ENCODE data around the gene CALD1.
A peak's percentile ranks its signal among the peaks of the same experiment; 100 is the strongest.

CALD1 gene

DNA sequence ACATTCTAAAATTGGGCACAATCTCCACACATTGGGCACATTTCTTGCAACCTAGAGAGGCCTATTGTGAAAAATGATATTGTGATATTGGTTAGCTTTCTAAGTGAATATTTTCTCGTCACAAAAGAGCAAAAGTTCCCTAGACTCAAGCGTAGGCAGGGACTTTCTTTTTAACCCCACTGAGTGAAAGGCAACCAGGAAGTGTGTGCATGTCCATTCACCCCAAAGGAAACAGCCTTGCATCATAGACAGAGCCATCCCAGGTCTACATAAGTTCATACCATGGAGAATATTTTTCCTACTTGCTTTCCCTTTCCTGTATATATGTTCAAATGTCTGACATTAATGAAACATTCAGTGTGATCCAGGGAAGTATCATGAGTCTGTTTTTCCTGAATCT lies 122.6 kb downstream of the CALD1 start:
- no peak for DNase-seq
- intact Hi-C loops (cut with DNase I) = no loop called here

DNA sequence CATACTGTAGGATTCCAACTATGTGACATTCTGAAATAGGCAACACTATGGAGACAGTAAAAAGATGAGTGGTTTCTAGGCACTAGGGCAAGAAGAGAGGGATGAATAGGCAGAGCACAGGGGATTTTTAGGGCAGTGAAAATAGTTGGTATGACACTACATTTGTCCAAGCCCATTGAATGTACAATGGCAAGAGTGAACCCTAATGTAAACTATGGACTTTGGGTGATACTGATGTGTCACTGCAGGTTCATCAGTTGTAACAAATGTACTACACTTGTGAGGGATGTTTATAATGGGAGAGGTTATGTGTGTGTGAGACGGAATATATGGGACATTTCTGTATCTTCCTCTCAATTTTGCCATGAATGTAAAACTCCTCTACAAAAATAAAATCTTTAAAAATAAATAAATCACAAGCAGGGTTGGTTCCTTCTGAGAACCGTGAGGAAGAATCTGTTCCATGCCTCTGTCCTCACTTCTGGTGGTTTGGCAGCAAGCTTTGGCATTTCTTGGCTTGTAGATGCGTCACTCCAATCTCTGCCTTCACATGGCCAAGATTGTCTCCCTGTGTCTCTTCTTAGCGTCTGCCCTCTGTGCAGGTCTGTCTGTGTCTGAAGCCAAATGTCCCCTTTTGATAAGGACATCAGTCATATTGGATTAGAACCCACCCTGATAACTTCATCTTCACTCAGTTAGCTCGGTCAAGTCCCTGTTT lies 123.8 kb downstream of the CALD1 start:
- intact Hi-C loops (cut with DNase I) = no loop called here
- no peak for DNase-seq

DNA sequence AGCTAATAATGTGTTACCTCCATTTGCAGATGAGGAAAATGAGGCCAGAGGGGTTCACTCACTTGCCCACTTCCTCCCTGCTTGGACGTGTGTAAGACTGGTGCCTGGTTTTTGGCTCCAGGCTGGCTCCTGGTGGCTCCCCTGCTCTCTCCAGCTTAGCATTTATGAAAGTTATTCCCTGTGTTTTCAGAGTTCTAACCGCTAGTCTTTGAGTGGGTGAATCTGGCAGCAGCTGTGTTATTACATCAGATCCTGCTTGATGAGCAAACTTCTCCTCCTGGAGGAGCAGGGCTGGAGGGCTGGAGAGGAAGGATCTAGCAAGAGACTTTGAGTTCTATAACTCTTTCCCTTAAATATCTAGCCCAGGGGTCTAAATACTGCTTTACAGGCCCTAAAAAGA lies 125.9 kb downstream of the CALD1 start:
- intact Hi-C loops (cut with DNase I) = no loop called here
- peak in 6 of 42 donors; percentile 14 to 63 (median 28) for DNase-seq

DNA sequence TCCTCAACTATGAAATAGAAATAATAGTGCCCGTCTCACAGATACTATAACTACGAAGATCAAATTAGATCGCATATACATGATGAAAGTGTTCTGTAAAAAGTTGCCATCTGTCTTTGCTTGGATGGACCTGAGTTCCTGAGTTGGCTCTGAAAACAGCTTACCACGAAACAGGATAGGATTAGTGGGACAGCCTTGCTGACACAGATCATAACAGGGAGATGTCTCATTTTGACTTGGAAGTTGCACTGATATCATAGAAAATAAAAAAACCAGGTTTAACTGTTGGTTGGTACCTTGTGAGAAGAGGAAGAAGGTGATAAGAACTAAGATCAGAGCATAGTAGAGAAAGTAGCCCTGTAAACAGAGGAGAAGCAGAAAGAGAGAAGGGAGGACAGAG lies 127.6 kb downstream of the CALD1 start:
- no peak for DNase-seq
- intact Hi-C loops (cut with DNase I) = no loop called here

DNA sequence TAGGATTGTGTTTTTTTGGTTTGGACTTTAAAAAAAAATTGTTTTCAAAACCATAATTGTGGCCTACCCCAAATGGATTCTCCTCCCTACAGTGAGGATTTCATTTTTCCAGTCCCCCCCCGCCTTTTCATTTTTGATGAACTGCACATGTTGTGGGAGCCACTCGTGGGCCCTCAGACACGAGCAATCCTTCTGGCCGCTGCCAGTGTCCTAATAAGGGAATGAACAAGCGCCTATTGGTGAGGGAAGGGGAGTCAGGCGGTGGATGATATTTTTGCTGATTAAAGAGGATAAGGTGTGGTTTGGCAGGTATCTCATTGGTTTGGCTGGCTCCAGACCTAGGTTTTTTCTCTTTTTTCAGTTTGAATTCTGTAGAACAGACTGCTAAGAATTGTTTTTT lies 128.2 kb downstream of the CALD1 start:
- no peak for DNase-seq
- intact Hi-C loops (cut with DNase I) = no loop called here

DNA sequence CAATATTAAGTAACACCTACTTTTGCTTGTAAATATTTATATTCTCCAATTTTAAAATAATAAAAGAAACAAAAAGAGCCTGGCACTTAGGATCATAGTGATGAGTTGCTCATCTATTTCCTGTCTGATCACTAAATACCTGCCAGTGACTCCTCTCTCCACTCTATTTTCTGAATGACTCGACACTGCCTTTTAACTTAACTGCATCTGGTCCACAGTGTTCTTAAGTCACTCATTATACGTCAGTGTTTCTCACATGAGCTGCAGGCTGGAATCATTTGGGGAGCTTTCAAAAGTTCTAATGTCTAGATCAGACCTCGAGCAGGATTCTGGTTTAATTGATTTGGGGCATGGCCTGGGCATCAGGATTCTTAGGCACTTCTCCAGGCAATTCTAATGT lies 128.9 kb downstream of the CALD1 start:
- no peak for DNase-seq
- intact Hi-C loops (cut with DNase I) = no loop called here

DNA sequence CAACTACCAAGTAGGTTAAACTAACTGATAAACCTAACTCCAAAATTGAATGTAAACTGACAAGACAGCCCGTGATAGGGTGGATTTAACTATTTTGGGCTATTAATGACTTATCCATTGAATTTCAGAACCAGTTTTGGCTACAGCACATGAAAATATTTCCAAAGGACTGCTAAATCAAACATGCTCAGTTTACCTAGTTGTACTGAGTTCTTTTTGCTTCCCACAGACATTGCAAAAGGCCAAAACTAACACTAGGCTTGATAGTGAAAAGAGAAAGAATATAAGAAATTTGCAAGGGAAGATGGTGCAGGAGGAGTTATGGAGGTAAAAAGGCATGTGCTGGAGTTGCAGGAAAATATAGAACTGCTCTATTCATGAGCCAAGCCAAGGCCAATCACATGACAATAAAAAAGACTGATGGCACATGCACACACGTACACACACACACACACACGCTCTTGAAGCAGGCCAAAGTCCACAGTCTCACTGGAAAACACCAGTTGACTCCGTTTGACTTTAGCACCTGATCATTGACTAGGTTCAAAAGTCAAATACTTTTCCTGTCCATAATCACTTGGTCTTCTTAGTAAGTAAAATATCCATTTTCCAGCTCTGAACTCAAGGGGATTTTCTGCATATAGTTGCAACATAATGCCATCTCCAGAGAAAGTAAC lies 130.9 kb downstream of the CALD1 start:
- no peak for DNase-seq
- intact Hi-C loops (cut with DNase I) = no loop called here

DNA sequence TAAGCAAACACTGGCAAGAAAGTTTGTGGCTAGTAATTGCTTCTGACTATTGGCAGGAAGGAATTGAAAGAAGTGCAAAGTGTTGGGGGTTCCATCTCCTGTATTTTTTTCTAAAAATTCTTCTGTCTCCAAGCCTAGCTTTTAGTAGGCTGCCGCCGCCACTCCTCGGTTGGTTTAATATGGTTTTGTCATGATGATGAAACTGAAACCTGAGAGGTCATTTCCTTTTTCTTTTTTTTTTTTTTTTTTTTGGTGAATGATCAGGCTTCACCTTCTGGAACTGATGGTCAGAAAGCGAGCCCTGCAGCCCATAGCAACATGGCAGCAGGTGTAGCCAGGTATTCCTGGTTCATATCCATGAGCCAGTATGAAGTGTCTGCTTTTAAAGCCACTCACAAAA lies 131.5 kb downstream of the CALD1 start:
- no peak for DNase-seq
- intact Hi-C loops (cut with DNase I) = no loop called here

DNA sequence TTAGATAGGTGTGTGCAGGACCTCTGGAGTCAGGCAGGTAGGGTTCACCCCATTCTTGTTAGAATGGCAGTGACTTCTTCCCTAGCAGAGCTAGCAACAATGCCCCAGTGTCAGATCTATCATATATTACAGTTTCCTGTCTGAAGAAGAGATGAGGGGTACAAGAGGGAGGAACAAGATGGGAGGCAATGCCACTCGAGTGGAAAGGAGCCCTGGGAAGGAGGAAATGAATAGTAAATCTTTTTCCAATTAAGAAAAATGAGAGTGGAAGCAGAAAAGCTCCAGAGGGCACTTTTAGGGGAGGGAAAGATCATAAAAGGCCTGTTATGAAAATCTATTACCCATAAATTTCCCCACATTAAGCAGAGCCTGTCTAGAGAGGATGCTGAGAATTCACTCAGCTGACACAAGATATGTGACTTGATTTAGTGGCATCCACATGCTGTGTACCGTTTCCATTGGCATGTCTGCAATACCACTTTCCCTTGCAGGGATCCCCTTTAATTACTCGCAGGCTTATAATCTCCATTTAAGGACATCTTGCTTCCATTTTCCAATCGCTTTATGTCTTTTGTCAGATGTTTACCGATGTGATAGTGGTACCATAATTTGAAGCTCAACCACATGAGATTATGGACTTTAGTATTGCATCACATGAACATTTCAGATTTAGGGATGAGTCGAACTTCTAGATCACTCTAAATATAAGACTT lies 136.9 kb downstream of the CALD1 start:
- intact Hi-C loops (cut with DNase I) = no loop called here
- DNase-seq = no peak

DNA sequence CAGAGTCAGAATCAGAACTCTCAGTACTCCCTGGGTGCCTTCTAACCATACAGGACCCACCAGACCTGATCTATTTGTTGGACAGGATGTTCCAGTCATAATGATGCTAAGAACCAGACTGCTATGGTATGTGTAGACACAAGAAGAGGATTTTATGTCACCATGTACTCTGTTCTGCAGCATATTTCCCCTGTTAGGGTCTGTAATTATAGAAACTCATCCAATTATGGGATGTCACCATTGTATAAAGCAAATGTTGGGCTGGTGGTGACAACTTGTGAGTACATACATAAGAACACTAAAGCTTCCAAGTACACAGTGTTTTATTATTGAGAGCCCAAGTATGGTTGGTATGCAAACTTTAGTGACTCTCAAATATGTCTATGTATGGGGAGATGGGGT lies 139.8 kb downstream of the CALD1 start:
- intact Hi-C loops (cut with DNase I) = no loop called here
- no peak for DNase-seq

DNA sequence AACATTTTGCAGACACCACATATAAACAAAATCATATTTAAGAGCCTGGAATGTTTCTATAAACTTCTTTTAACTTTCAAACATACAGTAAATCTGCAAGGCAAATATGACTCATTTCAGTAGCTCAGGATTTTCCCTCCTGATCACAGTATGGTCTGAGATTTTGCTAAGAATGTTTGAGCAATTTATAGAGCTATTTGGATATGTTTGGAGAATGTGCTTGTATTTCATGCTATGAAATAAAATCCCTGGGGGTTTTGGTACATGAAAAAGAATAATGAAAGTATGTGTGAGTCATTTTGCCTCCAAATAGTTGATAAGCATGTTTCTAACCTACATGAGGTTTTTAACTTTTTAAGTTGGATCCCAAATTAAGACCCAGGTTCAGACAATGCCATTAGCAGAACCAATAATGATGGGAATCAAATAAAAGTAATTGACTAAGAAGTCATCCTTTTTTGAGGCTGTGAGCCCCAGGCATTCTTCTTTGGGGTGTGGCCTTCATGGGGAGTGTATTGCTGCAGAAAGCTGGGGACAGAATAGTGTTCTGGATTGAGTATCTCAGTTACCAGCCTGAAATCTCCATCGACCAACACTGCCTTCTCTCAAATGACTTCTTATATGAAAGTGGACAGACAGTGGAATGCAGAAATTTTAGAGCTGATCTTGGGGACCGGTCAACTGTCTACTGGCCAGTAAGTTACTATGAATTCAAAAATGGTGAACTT lies 140.8 kb downstream of the CALD1 start:
- DNase-seq = no peak
- intact Hi-C loops (cut with DNase I) = no loop called here

DNA sequence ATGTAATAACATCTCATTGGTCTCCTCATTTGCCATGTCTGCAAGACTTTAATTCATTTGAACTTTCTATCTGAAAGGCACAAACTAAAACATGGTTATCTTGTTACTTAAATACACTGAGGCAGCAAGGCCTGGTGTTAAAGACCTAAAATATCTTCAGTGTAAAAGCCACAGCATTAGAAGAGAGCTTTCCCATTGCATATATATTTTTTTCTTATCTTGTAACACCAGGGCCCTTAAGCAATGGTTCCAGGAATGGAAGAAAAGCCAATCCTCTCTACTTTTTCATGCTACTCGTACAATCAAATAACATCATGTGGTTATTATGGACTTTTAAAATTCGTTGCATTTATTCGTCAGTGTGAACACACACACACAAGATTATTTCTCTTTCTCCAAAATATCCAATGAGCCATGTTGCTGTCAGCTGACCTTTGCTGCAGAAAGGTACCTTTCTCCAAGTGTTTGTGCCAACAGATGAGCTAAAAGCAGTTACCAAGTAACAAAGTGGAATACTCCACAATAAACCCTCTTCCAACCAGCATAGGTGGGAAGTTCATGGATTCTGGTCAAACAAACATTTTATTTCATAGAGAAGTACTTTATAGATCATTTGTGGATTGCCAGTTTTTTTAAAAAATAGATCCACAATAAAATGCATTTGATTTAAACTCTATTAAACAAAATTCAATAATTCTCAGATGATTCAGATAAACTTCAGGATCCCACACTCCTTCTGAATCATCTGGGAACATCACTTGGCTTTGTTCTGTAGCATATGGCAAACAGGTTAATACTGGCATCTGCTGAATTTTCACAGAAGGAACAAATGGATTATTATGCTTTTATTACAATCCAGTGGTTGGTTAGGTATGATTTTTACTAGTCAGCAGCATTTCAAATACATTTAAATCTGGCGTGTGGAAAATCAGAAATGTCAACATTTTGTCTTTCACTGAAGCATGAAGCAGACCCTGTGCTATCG lies 143.6 kb downstream of the CALD1 start:
- no peak for DNase-seq
- intact Hi-C loops (cut with DNase I) = no loop called here

DNA sequence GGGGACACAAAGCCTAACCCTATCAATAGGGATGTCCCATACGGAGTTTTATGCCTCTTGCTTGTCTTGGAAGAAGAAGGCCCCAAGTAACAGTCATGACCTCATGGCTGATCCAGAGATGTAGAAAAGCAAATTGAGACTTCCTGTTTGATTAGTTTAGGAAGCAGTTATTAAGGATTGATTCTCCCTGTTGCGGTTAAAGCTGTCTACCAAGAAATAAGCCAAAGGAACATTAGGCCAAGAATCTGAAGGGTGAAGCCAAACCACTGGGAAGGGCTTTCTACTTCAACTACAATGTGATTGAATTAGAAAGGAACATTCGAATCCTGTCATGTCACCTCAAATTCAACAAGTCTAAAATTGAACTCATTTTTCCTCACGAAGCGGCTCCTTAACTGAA lies 146.3 kb downstream of the CALD1 start:
- DNase-seq = no peak
- intact Hi-C loops (cut with DNase I) = no loop called here

DNA sequence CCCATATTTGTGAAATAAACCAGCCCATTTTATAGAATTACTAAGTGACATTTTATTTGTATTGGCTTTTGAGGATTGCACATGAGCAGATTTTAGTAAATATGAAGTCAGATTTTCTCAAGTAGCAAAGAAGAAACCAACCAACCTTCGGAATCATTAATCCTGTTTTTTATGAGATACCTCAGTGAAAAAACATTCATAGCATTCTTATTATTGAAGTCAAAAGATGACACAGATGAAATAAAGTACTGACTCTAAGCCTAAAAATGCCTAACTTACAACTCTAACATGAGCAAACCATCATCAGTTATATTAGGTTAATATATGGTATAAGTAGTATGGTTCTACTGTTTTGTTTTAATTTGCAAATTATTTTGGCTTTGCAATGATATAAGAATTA lies 147.0 kb downstream of the CALD1 start:
- intact Hi-C loops (cut with DNase I) = no loop called here

DNA sequence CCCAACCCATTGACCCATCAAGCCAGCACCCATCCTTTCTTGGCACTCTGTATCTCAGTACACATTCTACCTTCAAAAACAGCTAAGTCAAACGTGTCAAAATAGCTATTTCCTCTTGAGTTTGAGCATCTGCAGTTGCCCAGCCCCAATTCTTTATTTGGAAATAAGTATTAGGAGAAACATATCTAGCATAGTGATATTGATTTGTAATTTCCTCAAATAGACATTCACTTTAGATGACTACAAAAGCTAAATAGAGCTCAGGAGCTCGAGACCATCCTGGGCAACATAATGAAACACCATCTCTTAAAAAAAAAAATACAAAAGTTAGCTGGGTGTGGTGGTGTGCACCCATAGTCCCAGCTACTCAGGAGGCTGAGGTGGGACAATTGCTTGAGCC lies 147.6 kb downstream of the CALD1 start:
- intact Hi-C loops (cut with DNase I) = no loop called here
- DNase-seq = no peak

More for the DNA sequence above, 147.0 kb downstream of the CALD1 start:
- DNase-seq = no peak

DNA sequence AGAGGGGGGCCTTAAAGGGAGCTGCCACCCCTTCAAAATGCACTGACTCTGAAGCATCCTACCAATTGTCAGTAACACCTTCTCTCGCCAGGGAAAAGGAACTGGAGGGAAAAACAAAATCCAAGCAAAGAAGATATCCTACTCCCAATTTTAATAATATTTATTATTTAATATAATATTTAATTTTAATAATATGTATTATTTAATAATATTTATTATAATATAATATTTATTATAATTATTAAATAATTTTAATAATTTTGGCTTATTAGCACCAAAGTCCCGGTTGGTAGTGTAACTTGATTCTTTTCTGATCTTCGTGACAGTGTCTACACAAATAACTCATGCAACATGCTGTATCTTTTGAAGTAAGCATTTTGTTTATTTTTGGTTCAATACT lies 148.3 kb downstream of the CALD1 start:
- intact Hi-C loops (cut with DNase I) = no loop called here
- DNase-seq = no peak

DNA sequence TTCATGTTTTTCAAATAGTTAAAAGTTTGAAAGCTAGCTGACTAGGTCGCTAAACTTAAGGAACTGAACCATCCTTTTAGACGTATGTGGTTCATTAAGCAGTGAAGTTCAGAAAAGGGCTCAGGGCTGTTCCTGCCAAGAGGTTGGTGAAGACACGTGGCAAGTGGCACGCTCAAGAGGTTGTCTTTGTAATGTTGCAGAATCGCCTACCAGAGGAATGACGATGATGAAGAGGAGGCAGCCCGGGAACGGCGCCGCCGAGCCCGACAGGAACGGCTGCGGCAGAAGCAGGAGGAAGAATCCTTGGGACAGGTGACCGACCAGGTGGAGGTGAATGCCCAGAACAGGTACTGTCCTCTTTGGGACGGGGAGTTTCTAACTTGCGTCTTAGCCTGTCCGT lies 149.1 kb downstream of the CALD1 start:
- DNase-seq = no peak
- intact Hi-C loops (cut with DNase I) = no loop called here

DNA sequence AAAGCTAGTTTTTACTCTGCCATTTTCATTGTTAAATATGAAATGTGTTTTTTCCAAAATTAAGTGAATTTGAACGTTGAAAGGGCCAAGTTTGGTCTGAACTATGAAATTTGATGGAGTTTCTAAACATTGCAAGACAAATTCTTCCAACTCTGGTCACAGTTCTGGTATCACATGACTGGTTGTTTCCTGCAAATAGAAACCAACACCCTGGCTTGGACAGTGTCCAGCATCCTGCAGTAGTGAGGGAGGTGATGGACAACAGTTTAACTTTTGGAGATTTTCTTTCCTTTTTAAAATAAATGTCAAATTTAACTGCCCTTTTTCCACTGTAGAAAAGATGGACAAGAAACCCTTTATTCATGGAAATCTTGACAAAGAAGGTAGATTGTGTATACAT lies 152.1 kb downstream of the CALD1 start:
- intact Hi-C loops (cut with DNase I) = no loop called here
- DNase-seq = no peak
